Ammon's horn (tissue), 1 donor: ENCODE measurements around the gene CALD1.

Source experiments
- DNase-seq: peaks from one replicate; pipeline ENCODE4 v3.0.0-alpha.2; 2016; ENCODE audit warnings: low spot score

CALD1 gene

GRCh38 chr7:134927076-134927475, 147.6 kb downstream of the CALD1 start:
- no peak for DNase-seq

- DNase-seq, result no peak
Observed at GRCh38 chr7:134927723-134928122, 148.3 kb downstream of the CALD1 start.

GRCh38 chr7:134928554-134928953, 149.1 kb downstream of the CALD1 start:
- DNase-seq, result no peak

GRCh38 chr7:134931487-134931886, 152.1 kb downstream of the CALD1 start:
- DNase-seq, result no peak

- peak; percentile 54 for DNase-seq
Observed at GRCh38 chr7:134932707-134933370, 153.4 kb downstream of the CALD1 start.

- no peak for DNase-seq
Observed at GRCh38 chr7:134933460-134934068, 154.1 kb downstream of the CALD1 start.

GRCh38 chr7:134935701-134936100, 156.3 kb downstream of the CALD1 start:
- DNase-seq, result no peak

- no peak for DNase-seq
Observed at GRCh38 chr7:134936893-134937510, 157.6 kb downstream of the CALD1 start.

GRCh38 chr7:134938141-134938540, 158.7 kb downstream of the CALD1 start:
- no peak for DNase-seq

GRCh38 chr7:134939136-134939535, 159.7 kb downstream of the CALD1 start:
- DNase-seq, result no peak

- DNase-seq, result no peak
Observed at GRCh38 chr7:134940729-134941128, 161.3 kb downstream of the CALD1 start.

GRCh38 chr7:134941185-134941900, 161.9 kb downstream of the CALD1 start:
- no peak for DNase-seq

GRCh38 chr7:134941952-134942351, 162.5 kb downstream of the CALD1 start:
- DNase-seq, result no peak

- no peak for DNase-seq
Observed at GRCh38 chr7:134942690-134943466, 163.4 kb downstream of the CALD1 start.

GRCh38 chr7:134943785-134944400, 164.5 kb downstream of the CALD1 start:
- DNase-seq, result peak; percentile 63

- no peak for DNase-seq
Observed at GRCh38 chr7:134945691-134946090, 166.3 kb downstream of the CALD1 start.

- DNase-seq, result no peak
Observed at GRCh38 chr7:134946260-134946659, 166.8 kb downstream of the CALD1 start.

- no peak for DNase-seq
Observed at GRCh38 chr7:134947329-134947728, 167.9 kb downstream of the CALD1 start.

GRCh38 chr7:134947831-134948230, 168.4 kb downstream of the CALD1 start:
- no peak for DNase-seq

- DNase-seq, result no peak
Observed at GRCh38 chr7:134948246-134948645, 168.8 kb downstream of the CALD1 start.

GRCh38 chr7:134948736-134949135, 169.3 kb downstream of the CALD1 start:
- no peak for DNase-seq

- no peak for DNase-seq
Observed at GRCh38 chr7:134949171-134949570, 169.7 kb downstream of the CALD1 start.
